Fibroblast of skin of right quadriceps (primary cell): ENCODE results near the gene OSBPL6.
A peak's percentile ranks its signal among the peaks of the same experiment; 100 is the strongest.
"Not testable (repeated sequence)": the region's sequence is repeated elsewhere in the genome, so short reads cannot be mapped to it uniquely, and the experiment has no call there.

Experiments used
- DNase-seq: peaks from one replicate; pipeline ENCODE4 v3.0.0-alpha.2; 2013

Gene OSBPL6

GRCh38 chr2:178193823-178194599, at the start of gene OSBPL6:
Gene OSBPL6, plus strand, starts transcription at chr2:178194512. Its CDS starts 111,673 bp downstream, at chr2:178306185.
- DNase-seq, result peak; percentile 86

GRCh38 chr2:178152033-178152432, 42.3 kb upstream of the OSBPL6 start:
- no peak for DNase-seq

- DNase-seq, result no peak
These were observed 41.8 kb upstream of the OSBPL6 start for GRCh38 chr2:178152542-178152941.

DNA sequence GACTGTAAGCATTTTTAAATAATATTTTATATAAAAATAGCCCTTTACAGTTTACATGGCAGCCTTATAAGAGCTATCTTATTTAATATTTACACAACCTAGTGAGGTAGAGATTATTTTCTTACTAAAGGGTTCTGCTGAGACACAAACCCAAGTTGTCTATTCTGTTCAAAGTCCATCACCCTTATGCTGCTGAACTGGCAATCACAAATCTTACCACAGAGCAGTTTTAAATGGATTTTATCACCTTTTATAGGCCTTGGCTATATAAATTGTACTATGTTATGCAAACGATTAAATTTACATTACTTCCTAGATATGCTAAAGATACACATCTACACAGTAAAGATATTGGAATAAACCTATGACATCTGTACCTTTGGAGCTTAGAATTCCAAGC, 41.3 kb upstream of the OSBPL6 start:
- DNase-seq, result no peak

GRCh38 chr2:178153878-178154277, 40.4 kb upstream of the OSBPL6 start:
- not testable (repeated sequence) for DNase-seq

- no peak for DNase-seq
These were observed 38.8 kb upstream of the OSBPL6 start for GRCh38 chr2:178155524-178155923.

- DNase-seq, result no peak
These were observed 36.7 kb upstream of the OSBPL6 start for GRCh38 chr2:178157574-178157973.

- no peak for DNase-seq
These were observed 34.3 kb upstream of the OSBPL6 start for GRCh38 chr2:178159966-178160365.

- DNase-seq, result no peak
These were observed 33.7 kb upstream of the OSBPL6 start for GRCh38 chr2:178160601-178161000.

GRCh38 chr2:178163395-178163794, 30.9 kb upstream of the OSBPL6 start:
- DNase-seq, result no peak

GRCh38 chr2:178163911-178164310, 30.4 kb upstream of the OSBPL6 start:
- DNase-seq, result no peak

GRCh38 chr2:178173657-178174056, 20.7 kb upstream of the OSBPL6 start:
- DNase-seq, result no peak

GRCh38 chr2:178177066-178177679, 17.1 kb upstream of the OSBPL6 start:
- DNase-seq, result peak; percentile 58

DNA sequence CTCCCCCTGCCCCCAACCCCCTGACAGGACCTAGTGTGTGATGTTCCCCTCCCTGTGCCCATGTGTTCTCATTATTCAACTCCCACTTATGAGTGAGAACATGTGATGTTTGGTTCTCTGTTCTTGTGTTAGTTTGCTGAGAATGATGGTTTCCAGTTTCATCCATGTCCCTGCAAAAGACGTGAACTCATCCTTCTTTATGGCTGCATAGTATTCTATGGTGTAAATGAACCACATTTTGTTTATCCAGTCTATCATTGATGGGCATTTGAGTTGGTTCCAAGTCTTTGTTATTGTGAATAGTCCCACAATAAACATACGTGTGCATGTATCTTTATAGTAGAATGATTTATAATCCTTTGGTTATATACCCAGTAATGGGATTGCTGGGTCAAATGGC, 13.7 kb upstream of the OSBPL6 start:
- DNase-seq, result not testable (repeated sequence)

- DNase-seq, result no peak
These were observed 6.5 kb upstream of the OSBPL6 start for GRCh38 chr2:178187861-178188260.

DNA sequence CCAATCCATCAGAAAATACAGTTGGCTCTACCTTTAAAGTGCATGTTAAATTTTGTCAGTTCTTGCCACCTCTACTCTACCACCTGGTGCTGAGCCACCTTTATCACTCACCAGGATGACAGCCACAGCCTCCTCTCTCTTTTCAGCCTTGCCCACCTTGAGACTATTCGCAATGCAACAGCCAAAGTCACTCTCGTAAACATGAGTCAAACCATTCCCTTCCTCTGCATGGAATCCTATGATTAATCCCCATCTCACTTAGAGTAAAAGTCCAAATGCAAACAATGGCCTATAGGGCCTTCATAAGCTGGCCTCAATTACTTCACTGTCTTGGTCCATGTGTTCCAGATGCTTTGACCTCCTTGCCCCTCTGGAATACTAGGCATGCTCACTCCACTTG, 5.8 kb upstream of the OSBPL6 start:
- DNase-seq, result no peak

DNA sequence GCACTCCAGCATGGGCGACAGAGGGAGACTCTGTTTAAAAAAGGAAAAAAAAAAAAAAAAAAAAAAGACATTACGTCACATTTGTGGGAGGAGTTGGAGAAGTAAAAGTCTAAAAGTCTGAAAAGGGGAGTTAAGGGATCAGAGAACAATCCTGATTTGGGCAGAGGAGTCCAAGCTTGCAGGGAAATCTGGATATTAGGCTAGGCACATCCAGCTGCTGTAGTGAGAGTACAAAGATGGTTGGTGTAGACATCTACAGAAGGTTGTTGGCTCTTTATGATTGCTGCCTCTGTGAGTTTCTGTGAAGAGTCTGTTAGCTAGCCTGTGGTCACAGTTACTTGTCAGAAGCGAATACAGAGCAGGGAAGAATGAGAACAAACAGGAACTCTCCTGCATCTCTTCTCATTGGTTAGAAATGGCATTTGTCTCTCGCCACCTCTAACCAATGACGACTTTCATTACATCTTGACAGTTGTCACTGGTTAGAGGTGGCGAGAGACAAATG, 3.3 kb upstream of the OSBPL6 start:
- DNase-seq, result no peak

- DNase-seq, result no peak
These were observed 2.8 kb upstream of the OSBPL6 start for GRCh38 chr2:178191511-178191910.

DNA sequence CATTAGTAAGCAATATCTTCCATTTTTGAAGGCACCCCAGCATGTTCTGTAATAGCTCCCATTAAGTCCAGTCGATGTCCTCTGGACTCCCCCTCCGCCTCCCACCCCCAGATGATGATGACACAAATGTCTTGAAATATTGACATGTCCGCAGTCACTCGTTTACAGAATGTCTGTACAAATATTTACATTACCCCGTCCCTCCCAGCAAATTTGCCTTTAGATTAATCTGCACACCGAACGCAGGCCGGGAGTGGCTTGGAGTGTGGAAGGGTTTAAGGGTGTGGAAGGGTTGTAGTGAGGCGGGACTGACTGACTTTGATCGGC, 853 bp upstream of the OSBPL6 start:
- DNase-seq, result no peak

DNA sequence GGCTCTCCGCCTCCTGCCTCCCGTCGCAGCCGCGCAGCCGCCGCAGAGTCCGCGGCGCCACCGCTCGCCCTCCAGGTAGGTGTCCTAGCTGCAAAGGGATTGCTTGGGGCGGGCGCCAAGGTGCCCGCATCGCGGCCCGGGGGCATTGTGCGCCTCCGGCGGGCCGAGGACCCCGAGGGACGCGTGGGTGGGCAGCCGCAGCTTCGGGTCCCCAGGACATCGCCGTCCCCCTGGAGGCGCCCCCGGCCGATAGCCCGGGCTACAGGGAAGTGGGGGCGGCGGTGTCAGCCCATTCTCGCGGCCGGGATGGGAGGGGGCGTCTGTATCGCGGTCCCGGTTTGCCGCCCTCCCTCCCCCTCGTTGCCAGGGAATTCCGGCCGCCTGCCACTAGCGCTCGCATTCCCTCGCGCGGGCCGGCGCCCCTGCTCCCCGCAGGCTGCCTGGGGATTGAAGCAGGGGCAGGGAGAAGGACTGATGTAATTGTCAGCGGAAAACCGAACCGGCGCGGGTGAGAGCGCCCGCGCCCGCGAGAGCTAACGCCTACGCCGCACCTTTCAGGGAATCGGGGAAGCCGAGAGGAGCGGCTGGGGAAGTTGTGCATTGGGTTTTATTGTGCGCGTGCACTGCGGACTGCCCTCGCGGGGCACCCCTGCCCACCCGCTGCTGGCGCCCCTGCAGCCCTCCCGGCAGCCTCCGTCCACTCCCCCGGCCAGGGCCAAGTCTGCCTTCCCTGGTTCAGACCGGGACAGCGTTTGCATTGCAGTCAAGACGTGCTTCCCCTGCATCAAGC, 483 bp downstream of the OSBPL6 start:
- DNase-seq, result peak; percentile 57

DNA sequence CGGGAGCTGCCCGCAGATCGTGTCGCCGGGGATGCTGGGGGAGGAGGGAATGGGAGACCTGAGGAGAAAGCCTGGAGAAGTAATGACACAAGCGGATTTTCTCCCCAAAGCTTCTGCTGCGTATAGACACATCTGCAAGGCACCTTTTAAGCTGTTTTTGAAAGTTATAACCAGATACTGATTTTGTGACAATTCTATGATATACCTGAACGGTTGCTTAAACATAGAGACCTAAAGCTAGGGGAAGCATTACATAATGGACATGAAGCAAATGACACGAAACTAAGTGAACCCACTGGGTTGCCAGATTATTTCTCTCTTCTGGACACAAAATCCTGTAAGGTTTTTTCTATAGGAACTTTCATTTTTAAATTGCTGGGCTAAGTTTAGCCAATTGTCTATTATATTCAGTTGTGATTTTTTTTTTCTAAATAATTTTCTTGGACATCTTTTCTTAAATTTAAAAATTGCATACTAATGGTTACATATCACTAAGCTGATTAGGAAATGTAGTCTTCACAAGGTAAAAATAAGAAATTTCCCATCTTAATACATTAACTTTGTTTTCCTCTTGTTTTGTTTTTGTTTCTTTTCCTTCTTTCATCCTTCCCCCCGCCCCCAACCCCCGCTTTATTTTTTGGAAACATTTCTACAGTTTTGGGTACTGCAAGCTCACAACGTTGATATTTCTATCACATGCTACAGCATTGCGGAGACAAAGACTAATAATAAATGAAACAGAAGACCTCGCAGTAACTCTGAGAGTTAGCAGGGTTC, 1.3 kb downstream of the OSBPL6 start:
- DNase-seq, result no peak

DNA sequence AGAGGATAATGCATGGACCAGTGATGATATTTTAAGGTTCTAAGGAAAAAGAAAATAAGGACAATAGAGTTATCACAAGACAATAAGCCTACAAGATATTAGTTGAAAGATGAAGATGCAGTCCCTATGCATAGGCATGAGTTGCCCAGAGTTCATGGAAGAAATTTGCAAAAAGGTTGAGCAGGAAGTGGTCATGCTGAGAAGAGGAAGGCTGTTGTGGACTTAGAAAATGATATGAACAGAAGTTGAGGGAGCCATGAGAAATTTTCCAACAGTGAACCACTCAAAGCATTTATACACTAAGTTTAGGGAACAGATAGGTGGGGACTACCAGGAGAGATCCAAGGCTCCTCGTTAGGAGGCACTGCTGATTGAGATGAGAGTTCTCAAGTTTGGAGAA, 3.5 kb downstream of the OSBPL6 start:
- DNase-seq, result no peak

GRCh38 chr2:178198441-178198840, 4.1 kb downstream of the OSBPL6 start:
- DNase-seq, result not testable (repeated sequence)
